Kidney (tissue), 14 donors: Measurements from ENCODE around the gene CBLL2. TPM values are rescaled to one million over a fixed set of nuclear protein-coding genes. Genes with fewer than 3 reads are reported as not detected.
A peak's percentile ranks its signal among the peaks of the same experiment; 100 is the strongest.
"Not testable (repeated sequence)": the region's sequence is repeated elsewhere in the genome, so short reads cannot be mapped to it uniquely, and the experiment has no call there.

Experiments used
- DNase-seq, 5 donors: peaks; one replicate each; pipeline ENCODE4 v3.0.0-alpha.2; 2013 to 2020
- FAIRE-seq: peaks from 2 replicates; lab custom pipeline; 2012; peaks lifted over from hg19 to GRCh38; lab: Jason Lieb, UNC
- H3K27ac ChIP-seq, 2 donors: one replicate each; pipeline ENCODE4 v1.7.0; 2013; ENCODE audit warnings: low read depth in 2 of 2, low read length in 2 of 2, inconsistent platforms in 1 of 2
- H3K27me3 ChIP-seq: one replicate; pipeline ENCODE4 v1.7.1; 2013; ENCODE audit warnings: low read length, inconsistent platforms; ENCODE audit not compliant: control insufficient read depth, insufficient read depth
- H3K36me3 ChIP-seq, 3 donors: one replicate each; pipeline versions ENCODE4 v1.7.0 to v1.7.1; 2013; ENCODE audit warnings: low read length in 3 of 3, control low read depth in 1 of 3, inconsistent platforms in 1 of 3; ENCODE audit not compliant: insufficient read depth in 3 of 3, control insufficient read depth in 2 of 3
- H3K4me1 ChIP-seq, 3 donors: one replicate each; pipeline versions ENCODE4 v1.7.0 to v1.7.1; 2013; ENCODE audit warnings: low read length in 3 of 3, inconsistent platforms in 1 of 3, low read depth in 1 of 3; ENCODE audit not compliant: control insufficient read depth in 2 of 3, insufficient read depth in 2 of 3
- H3K4me3 ChIP-seq, 3 donors: one replicate each; pipeline versions ENCODE4 v1.7.0 to v1.8.1; 2013; ENCODE audit warnings: low read length in 3 of 3, control low read depth in 1 of 3, inconsistent platforms in 1 of 3
- H3K9ac ChIP-seq, 3 donors: one replicate each; pipeline versions ENCODE4 v1.7.0 to v1.7.1; 2013; ENCODE audit warnings: low read length in 3 of 3, control low read depth in 1 of 3, inconsistent platforms in 1 of 3
- H3K9me3 ChIP-seq, 3 donors: one replicate each; pipeline versions ENCODE4 v1.7.0 to v1.7.1; 2013; ENCODE audit warnings: low read length in 3 of 3, control low read depth in 1 of 3, inconsistent platforms in 1 of 3; ENCODE audit not compliant: control insufficient read depth in 2 of 3, insufficient read depth in 1 of 3
- CTCF ChIP-seq: IDR thresholded peaks from 3 replicates; pipeline ENCODE4 v1.5.1; 2012; ENCODE audit warnings: mild to moderate bottlenecking, moderate library complexity, borderline replicate concordance; ENCODE audit not compliant: insufficient read depth; ENCODE audit errors: extremely low read depth
- intact Hi-C: fragments of 100-400 bp; cut with DNase I; formaldehyde crosslinking; loops from one replicate; pipeline ENCODE4 v1.11.1; 2022
- polyA plus RNA-seq: library from polyadenylated mRNA; stranded (reverse); fragments of 350-450 nt; fragmentation: Illumina TruSeq; extraction: RNeasy Lipid Tissue Mini Kit (QIAGEN cat#74804); gene quantifications from one replicate; pipeline ENCODE4 v1.2.3, GENCODE V29; 2014; ENCODE audit warnings: low read depth, low replicate concordance; ENCODE audit not compliant: insufficient read depth
- total RNA-seq: library from RNA; stranded (reverse); fragmentation: NEBNext Ultra II Directional; extraction: Animal tissue kit (Norgen Biotek cat#: 25700); gene quantifications from one replicate; pipeline ENCODE4 v1.2.1, GENCODE V29; 2021
- donor health status: control.
- donor health status: control.
- donor health status: control.
- donor health status: control.
- donor health status: control.
- donor health status: DM: yes; HTN: yes; CAD: no.
- donor health status: Normal renal cell carcinoma (clear cell type).

The CBLL2 gene
- total and polyA plus RNA-seq, 2 donors from 2014 or later = not detected

DNA sequence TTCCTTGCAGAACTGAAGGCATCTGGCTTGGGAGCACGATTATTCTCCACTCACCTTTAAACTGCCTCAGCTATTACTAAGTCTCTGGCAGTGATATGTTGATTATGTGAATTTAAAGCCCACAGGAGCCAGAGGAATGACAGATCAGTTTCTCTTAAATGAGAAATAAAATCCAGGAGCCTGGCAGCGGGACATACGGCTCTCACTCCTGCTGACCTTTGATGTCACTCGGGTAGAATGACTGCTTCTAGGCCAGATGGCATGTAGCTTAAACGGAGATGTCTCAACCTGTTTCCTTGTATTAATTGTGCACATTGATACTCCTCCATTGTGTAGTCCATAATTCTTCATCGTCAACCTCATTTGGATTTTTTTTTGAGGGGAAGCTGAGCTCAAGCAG is 4.0 kb upstream of the CBLL2 start:
- no peak overlapping the region for H3K27ac ChIP-seq
- no peaks in the 10 kb centered on the region for H3K36me3 ChIP-seq
- no peaks in the 10 kb centered on the region for H3K4me1 ChIP-seq
- DNase-seq (peak in 2 of 5 donors; percentile 47 to 52), FAIRE-seq (no peak)
- no peak overlapping the region for H3K4me3 ChIP-seq
- H3K9me3 ChIP-seq = no peaks in the 10 kb centered on the region
- no peak for TF ChIP-seq CTCF
- H3K9ac ChIP-seq = no peak overlapping the region
- no peaks in the 10 kb centered on the region for H3K27me3 ChIP-seq
- intact Hi-C loops = no loop called here

DNA sequence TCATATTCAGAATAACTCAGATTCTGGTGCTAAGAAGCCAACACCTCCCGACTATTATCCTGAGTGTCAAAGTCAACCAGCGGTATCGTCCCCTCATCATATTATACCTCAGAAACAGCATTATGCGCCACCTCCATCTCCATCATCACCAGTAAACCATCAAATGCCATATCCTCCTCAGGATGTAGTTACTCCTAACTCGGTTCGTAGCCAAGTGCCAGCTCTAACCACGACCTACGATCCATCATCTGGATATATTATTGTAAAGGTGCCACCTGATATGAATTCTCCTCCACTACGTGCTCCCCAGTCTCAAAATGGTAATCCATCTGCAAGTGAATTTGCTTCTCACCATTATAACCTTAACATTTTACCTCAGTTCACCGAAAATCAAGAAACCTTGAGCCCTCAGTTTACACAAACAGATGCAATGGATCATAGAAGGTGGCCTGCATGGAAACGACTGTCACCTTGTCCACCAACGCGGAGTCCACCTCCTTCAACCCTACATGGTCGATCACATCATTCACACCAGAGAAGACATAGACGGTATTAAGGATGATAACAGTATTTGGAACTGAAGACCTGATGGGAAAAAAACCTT is 1.1 kb downstream of the CBLL2 start:
- FAIRE-seq = no peak
- no peak for DNase-seq
- Histone ChIP-seq H3K4me3 (no peak overlapping the region), H3K36me3 (no peaks in the 10 kb centered on the region), H3K27me3 (no peaks in the 10 kb centered on the region), H3K9ac (no peak overlapping the region), H3K27ac (no peak overlapping the region), H3K4me1 (no peaks in the 10 kb centered on the region), H3K9me3 (no peaks in the 10 kb centered on the region)
- no peak for TF ChIP-seq CTCF
- intact Hi-C loops = no loop called here

GRCh38 chrX:22276781-22277180 is 4.1 kb downstream of the CBLL2 start:
- no peak overlapping the region for H3K4me3 ChIP-seq
- no peak overlapping the region for H3K9ac ChIP-seq
- FAIRE-seq (no peak), DNase-seq (no peak)
- no peak for TF ChIP-seq CTCF
- intact Hi-C loops = no loop called here
- no peaks in the 10 kb centered on the region for H3K36me3 ChIP-seq
- no peaks in the 10 kb centered on the region for H3K4me1 ChIP-seq
- H3K27ac ChIP-seq = no peak overlapping the region
- H3K9me3 ChIP-seq = peaks cover 0 to 1% (median 0%) of the 10 kb centered on the region in 3 donors
- H3K27me3 ChIP-seq = no peaks in the 10 kb centered on the region

DNA sequence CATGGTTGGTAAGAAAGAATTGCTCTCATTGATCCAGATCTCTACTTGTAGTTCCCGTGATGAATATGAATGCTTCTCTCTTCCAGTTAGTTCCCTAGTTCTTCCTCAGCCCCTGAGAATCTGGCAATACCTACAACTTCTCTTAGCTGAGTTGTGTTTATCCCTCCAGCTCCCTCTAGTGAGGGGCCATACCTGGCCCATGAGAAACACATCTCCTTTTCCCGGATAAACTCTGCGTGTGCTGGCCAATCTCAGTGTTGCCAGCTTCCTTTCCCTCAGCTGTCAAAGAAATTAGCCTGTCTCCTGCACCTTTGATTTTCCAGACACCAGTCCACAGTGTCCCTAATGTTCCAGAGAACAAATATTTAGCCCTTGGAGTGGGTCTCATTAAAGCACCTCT is 5.7 kb downstream of the CBLL2 start:
- intact Hi-C loops = no loop called here
- DNase-seq = no peak
- Histone ChIP-seq H3K4me1 (no peaks in the 10 kb centered on the region), H3K27ac (no peak overlapping the region), H3K36me3 (no peaks in the 10 kb centered on the region), H3K27me3 (no peaks in the 10 kb centered on the region), H3K9ac (no peak overlapping the region), H3K4me3 (no peak overlapping the region), H3K9me3 (peaks cover 0 to 1% (median 0%) of the 10 kb centered on the region in 3 donors)
- no peak for TF ChIP-seq CTCF
- no peak for FAIRE-seq

- H3K27me3 ChIP-seq, H3K9me3 ChIP-seq, H3K27ac ChIP-seq, FAIRE-seq, H3K9ac ChIP-seq, DNase-seq, H3K36me3 ChIP-seq, H3K4me3 ChIP-seq, H3K4me1 ChIP-seq, intact Hi-C loops: not testable (repeated sequence)
Observed at GRCh38 chrX:22289209-22289608, 16.5 kb downstream of the CBLL2 start.
